Skin epidermis (tissue), 12 donors: ENCODE measurements around the gene GLB1L.
A peak's percentile ranks its signal among the peaks of the same experiment; 100 is the strongest.

Experiments used
- H3K27ac ChIP-seq, 21 experiments: fragments of 200-600 bp; sonication (generic) in 11 of 21; one replicate each; pipeline ENCODE4 v1.5.0; 2020; ENCODE audit warnings: mild to moderate bottlenecking in 3 of 21, inconsistent platforms in 2 of 21, moderate library complexity in 2 of 21
- H3K4me3 ChIP-seq, 7 experiments: fragments of 200-600 bp; sonication (generic) in 2 of 7; one replicate each; pipeline ENCODE4 v1.5.0; 2020; ENCODE audit warnings: inconsistent platforms in 2 of 7, mild to moderate bottlenecking in 2 of 7, moderate library complexity in 1 of 7

GLB1L gene

DNA sequence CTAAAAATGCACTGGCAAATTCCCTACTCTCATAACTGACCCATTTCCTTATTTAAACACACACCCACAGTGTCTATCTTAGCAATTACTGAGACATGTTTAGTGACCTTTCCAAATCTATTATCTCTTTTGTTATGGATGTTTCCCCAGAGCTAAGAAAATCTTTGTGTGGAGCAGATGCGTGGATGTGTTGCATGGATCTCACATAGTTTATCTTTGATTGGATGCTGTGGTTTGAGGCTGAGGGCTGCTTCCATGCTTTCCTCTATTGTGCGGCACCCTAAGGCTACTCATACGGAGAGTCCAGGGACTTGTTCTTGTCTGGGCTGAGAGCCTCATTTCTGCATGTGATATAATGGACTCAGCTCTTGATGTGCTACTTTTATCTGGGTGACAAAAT, 10.9 kb downstream of the GLB1L start:
- H3K4me3 ChIP-seq, result no peak overlapping the region
- no peak overlapping the region for H3K27ac ChIP-seq

DNA sequence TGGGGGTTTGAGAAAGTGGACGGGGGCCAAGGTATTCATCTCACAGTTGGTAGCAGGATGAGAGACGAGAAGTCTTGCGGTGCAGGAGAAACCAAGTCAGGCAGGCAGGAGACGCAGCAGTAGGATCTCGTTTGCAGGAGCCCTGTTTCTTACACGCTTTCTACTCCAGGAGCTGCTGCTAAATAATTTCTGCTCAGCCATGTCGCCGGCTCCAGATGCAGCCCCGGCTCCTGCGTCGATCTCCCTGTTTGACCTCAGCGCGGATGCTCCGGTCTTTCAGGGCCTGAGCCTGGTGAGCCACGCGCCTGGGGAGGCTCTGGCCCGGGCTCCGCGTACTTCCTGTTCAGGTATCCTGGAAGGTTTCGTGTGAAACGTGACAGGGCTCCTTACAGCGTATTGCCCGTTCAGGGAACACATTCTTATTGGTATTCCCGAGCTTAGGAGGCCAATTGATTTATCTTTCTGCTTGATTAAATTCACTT, 15.1 kb downstream of the GLB1L start:
- Histone ChIP-seq H3K27ac (peak overlapping the region; percentile 54 to 96 (median 94)), H3K4me3 (peak overlapping the region; percentile 60 to 87 (median 75))

GRCh38 chr2:219229305-219230058, 15.8 kb downstream of the GLB1L start, which contains the start of the genes ANKZF1 and ATG9A:
TSS of gene ANKZF1 (plus strand) at chr2:219229806. CDS start at chr2:219230258, 452 bp downstream.
TSS of gene ATG9A (minus strand) at chr2:219229636. CDS start at chr2:219228024, 1,612 bp downstream.
- Histone ChIP-seq H3K4me3 (peak within 1 kb of the TSS; percentile 60 to 87 (median 75)), H3K27ac (peak within 1 kb of the TSS; percentile 73 to 96 (median 95))

- H3K27ac ChIP-seq, result peak overlapping the region; percentile 73 to 96 (median 95)
- H3K4me3 ChIP-seq, result peak overlapping the region; percentile 60 to 87 (median 75)
These were observed 16.3 kb downstream of the GLB1L start for GRCh38 chr2:219228911-219229304.

- Histone ChIP-seq H3K27ac (peak overlapping the region in 19 of 21 experiments; percentile 86 to 96 (median 95)), H3K4me3 (peak overlapping the region; percentile 60 to 87 (median 75))
These were observed 17.0 kb downstream of the GLB1L start for GRCh38 chr2:219228041-219228910.

- Histone ChIP-seq H3K27ac (no peak overlapping the region), H3K4me3 (no peak overlapping the region)
These were observed 19.9 kb downstream of the GLB1L start for GRCh38 chr2:219225350-219225749.

DNA sequence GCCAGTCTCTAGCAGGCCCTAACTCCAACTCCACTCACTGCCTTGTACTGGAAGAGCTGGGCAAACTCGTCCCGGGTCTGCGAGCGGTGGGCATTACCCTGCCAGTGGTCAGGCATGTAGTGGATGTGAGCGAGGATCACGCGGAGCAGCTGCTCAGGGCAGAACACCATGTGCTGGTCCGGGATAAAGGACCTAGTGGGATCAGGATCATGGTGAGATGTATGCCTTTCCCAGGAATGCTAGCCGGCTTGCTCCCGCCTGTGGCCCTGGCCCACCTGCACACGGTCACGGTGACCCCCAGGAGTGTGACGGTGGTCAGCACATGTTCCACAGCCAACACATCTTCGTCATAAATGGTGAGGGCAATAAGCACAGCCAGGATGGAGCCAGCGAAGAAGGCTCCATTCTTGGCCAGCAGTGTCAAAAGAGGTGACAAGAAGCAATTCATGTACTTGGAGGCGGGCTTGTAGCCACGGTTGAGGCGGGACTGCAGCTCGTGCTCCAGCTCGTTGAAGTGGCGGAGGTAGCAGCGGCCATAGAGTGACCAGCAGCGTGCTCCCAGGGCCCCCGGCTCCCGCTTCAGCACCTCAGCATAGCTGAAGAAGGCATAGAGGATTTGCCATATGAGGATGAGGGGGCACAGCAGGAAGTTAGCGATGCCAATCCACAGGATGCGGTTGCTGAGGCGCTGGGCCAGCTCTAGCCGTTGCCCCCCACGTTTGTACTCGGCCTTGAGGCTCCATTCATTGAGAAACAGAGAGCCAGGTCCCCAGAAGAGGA, 21.2 kb downstream of the GLB1L start:
- Histone ChIP-seq H3K4me3 (no peak overlapping the region), H3K27ac (no peak overlapping the region)

GRCh38 chr2:219221957-219222518, 23.2 kb downstream of the GLB1L start:
- peak overlapping the region in 1 of 21 experiments; percentile 4 for H3K27ac ChIP-seq
- H3K4me3 ChIP-seq, result no peak overlapping the region

DNA sequence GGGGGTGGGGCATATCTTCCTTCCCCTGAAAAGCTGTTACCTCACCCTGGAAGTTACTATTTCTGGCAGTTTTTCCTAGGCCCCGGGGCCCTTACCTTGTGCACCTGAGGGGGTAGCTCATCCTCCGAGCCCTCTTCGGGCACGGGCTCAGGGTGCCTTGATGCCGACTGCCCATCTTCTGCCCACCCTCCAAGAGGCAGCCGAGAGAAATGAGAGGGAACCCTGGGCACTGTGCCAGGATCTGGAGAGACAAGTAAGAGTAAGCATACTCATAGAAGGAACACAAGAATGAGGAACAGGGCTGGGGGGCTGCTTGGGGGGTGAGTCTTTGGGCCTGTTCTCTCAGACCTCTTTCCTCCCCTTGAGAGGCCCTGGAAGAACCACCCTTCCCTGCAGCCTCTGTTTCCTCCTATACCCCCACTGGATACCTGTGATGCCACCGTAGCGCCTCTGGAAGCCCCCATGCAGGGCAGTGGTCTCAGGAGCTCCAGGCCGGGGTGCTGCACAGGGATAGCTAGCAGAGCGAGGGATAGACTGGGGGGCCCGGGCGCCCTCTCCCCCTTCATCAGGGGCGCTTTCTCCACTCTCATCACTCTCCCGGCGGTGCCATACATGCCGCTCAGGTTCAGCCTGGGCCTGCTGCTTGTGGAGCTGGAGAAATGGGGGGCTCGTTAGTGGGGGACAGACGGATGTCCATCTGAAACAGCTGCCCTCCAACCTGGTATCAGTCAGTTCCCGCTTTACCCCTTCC, 24.4 kb downstream of the GLB1L start:
- no peak overlapping the region for H3K27ac ChIP-seq
- no peak overlapping the region for H3K4me3 ChIP-seq

- H3K27ac ChIP-seq, result peak overlapping the region in 6 of 21 experiments; percentile 64 to 89 (median 88)
These were observed 25.3 kb downstream of the GLB1L start for GRCh38 chr2:219219784-219220532.

DNA sequence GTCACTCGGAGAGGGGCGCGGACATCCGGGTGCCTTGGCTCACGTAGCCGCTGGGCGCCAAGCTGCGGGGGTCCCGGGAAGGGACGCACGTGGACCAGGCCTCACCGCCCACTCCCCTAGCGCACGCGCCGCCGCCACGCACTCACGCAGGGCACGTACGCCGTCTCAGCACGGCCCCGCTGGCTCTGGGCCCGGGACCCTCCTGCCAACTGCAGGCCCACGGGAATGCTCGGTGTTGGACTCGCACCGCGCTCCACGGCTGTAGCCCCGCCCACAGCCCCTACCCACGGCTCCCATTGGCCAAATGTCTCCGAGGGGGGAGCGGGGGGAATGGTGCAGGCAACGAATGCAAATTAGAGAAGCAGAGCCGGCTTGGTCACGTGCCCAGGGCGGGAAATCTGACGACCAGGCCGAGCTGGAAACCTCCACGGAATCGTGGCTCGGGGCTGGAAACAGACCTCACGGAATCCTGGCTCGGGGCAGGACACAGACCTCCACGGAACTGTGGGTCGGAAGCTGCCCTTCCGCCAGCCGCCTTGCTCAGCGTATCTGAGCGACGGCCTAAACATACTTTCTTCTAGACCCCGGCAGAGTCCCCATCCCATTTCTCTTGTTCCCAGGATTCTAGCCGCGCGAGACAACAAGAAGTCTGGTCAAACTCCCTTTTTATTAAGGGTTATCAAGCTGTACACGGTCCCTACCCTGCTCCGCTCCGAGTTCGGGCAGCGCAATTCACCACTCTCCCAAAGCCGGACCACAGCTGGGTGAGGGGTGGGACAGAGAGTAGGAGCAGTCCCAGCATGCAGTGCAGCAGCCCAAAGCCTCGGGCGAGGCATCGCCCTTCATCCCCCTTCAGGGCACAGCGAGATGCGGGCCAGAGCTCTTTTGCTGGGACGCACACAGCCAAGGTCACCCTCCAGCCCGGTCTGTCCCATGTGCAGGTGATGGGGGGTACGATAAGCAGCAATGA, 26.2 kb downstream of the GLB1L start, which contains the start of gene ABCB6:
ABCB6 (minus strand) TSS at position 227 of the 970 bp plus-strand sequence. CDS start 285 bp downstream, outside the sequence.
- Histone ChIP-seq H3K27ac (peak within 1 kb of the TSS; percentile 56 to 92 (median 82)), H3K4me3 (peak within 1 kb of the TSS; percentile 35 to 62 (median 44))

More at GRCh38 chr2:219219784-219220532, 25.3 kb downstream of the GLB1L start:
- H3K4me3 ChIP-seq, result peak overlapping the region in 1 of 7 experiments; percentile 62

DNA sequence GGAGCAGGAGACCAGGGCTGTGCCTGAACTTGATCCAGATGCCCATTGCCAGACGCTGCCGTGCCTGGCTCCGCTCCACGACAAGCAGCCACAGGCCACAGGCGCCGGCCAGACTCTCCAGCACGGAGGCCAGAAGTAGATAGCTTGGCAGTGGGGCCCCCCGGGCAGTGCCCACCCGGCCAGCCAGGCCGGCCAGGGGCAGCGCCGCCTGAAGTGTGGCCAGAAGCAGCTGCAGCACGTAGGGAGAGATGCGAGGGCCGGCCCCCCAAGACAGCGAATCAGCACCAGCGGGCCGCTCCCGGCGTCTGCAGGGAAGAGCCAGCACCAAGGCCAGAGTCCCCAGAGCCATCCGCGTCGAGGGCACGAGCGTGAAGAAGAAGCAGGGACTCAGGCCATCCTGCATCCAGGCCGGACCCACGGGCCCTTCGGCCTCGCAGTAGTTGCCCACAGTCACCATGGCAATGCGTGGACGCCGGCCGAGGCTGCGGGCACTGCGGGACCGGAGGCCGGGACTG, 27.0 kb downstream of the GLB1L start:
- Histone ChIP-seq H3K4me3 (peak overlapping the region; percentile 35 to 62 (median 44)), H3K27ac (peak overlapping the region; percentile 56 to 92 (median 82))

DNA sequence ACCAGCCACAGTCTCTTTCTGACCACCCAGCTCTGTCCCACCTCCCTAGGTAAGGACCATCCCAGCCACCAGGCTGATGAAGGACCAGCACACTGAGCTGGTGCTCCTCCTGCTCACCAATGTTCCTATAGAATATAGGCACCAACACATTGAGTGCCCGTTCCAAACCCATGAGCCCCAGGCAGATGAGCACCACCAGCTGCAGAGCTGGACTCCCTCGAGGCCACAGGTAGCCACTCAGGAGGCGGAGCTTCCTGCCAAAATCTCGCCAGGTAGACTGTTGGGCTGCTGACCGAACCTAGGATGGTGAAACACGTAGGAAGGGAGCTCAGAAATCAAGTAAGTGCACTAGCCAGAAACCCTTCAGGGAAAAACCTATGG, 28.7 kb downstream of the GLB1L start:
- H3K4me3 ChIP-seq, result no peak overlapping the region
- H3K27ac ChIP-seq, result peak overlapping the region in 2 of 21 experiments; percentile 9 to 89

GRCh38 chr2:219215871-219216534, 29.2 kb downstream of the GLB1L start:
- Histone ChIP-seq H3K27ac (peak overlapping the region in 2 of 21 experiments; percentile 9 to 89), H3K4me3 (no peak overlapping the region)

DNA sequence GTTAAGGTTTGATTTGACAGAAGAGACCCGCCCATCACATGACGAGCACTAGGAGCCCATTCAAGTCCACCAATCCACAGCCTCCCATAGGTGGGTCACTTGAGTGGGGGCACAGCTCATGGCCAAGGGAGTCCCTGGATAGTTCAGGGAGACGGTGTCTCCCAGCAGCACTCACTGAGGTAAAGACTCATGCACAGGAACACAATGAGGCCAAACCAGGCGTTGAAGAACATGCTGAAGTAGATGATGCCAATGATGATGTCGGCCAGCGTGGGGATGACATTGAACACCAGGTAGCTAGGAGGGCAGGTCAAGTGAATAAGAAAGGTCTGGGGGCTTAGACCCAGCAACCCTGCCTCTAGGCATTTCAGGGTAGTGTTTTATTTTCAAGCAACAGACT, 30.5 kb downstream of the GLB1L start:
- Histone ChIP-seq H3K27ac (no peak overlapping the region), H3K4me3 (no peak overlapping the region)

DNA sequence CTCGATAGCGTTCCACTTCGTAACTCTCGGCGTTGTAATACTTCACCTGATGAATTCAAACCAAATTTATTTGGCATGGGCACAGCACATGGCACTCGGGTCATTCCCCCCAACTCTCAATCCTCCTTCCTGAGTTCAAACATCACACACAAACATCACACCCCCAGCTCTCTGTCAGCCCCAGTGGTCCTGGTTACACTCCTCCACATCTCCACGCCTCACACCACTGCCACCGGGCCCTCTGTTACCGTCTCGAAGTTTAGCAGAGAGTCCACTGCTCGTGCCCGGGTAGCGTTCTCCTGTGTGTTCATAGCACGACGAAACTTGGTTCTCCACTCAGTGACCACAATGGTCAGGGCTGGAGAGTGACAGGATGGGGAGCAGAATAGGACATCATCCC, 31.1 kb downstream of the GLB1L start:
- Histone ChIP-seq H3K27ac (no peak overlapping the region), H3K4me3 (no peak overlapping the region)
